Muscle layer of colon (tissue), 2 donors: Measurements from ENCODE around the gene SH3RF3.

Source experiments
- H3K27ac ChIP-seq: one replicate; pipeline ENCODE4 v1.7.0; 2013; ENCODE audit warnings: low read depth, mild to moderate bottlenecking, low read length, moderate library complexity
- H3K27me3 ChIP-seq, 2 donors: one replicate each; pipeline ENCODE4 v1.7.0; 2013; ENCODE audit warnings: low read length in 2 of 2, mild to moderate bottlenecking in 2 of 2; ENCODE audit not compliant: insufficient read depth in 2 of 2, control insufficient read depth in 1 of 2
- H3K36me3 ChIP-seq: one replicate; pipeline ENCODE4 v1.7.0; 2013; ENCODE audit warnings: mild to moderate bottlenecking, low read length; ENCODE audit not compliant: insufficient read depth
- H3K4me1 ChIP-seq: one replicate; pipeline ENCODE4 v1.7.0; 2013; ENCODE audit warnings: mild to moderate bottlenecking, low read length; ENCODE audit not compliant: insufficient read depth
- H3K4me3 ChIP-seq, 2 donors: one replicate each; pipeline ENCODE4 v1.7.0; 2013; ENCODE audit warnings: low read length in 2 of 2, low read depth in 1 of 2, mild to moderate bottlenecking in 1 of 2, moderate library complexity in 1 of 2
- H3K9ac ChIP-seq: one replicate; pipeline ENCODE4 v1.7.0; 2013; ENCODE audit warnings: low read length
- H3K9me3 ChIP-seq: one replicate; pipeline ENCODE4 v1.7.0; 2013; ENCODE audit warnings: mild to moderate bottlenecking, low read length
- donor health status: abdominal sarcoma.
- donor health status: Adenocarcinoma of cecum.

SH3RF3 gene

DNA sequence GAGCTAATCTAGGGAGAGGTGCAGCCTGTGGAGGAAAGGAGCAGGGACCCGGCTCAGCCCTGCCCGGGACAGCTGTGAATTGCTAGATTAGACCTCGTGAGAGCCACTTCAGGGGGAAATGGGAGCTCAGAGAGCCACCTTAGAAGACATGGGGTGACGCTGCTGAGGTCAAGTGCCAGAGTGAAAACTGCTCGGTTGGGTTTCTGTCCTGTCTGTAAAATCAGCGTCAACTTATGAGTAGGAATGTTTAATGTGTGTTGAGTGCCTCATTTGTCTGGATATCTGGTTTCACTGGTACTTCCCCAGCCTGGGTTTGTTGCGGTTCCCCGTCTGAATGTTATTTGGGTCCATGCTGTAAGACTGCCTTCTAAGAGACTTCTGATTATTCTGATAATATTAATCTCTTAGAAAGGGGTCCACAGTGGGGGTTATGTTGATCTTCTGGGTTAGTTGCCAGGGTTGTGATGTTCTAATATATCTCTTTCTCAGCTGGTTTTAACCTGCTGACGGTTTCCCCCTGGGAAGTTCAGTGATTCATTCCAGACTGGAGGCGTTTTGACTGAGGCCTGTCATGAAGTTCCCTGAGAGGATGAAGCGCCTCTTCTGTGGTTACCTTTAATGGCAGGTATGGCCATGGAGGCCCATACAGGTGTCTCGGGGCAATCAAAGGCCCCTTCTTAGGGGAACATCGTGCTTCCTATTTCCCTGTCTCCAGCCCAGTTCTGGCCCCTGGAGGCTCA, 175.9 kb downstream of the SH3RF3 start:
- Histone ChIP-seq H3K27ac (no peak overlapping the region), H3K36me3 (no peaks in the 10 kb centered on the region), H3K9ac (no peak overlapping the region), H3K27me3 (no peaks in the 10 kb centered on the region), H3K4me3 (no peak overlapping the region), H3K4me1 (no peaks in the 10 kb centered on the region), H3K9me3 (no peaks in the 10 kb centered on the region)

GRCh38 chr2:109305490-109306167, 176.6 kb downstream of the SH3RF3 start:
- no peak overlapping the region for H3K4me3 ChIP-seq
- no peaks in the 10 kb centered on the region for H3K27me3 ChIP-seq
- no peaks in the 10 kb centered on the region for H3K36me3 ChIP-seq
- no peak overlapping the region for H3K27ac ChIP-seq
- no peak overlapping the region for H3K9ac ChIP-seq
- no peaks in the 10 kb centered on the region for H3K4me1 ChIP-seq
- H3K9me3 ChIP-seq, result no peaks in the 10 kb centered on the region

- Histone ChIP-seq H3K4me1 (no peaks in the 10 kb centered on the region), H3K27ac (no peak overlapping the region)
Measured at GRCh38 chr2:109306190-109306589, 177.2 kb downstream of the SH3RF3 start.

GRCh38 chr2:109311771-109312170, 182.8 kb downstream of the SH3RF3 start:
- H3K4me3 ChIP-seq, result no peak overlapping the region
- H3K27me3 ChIP-seq, result peaks cover 0 to 4% of the 10 kb centered on the region in 2 donors
- H3K27ac ChIP-seq, result no peak overlapping the region
- H3K4me1 ChIP-seq, result no peaks in the 10 kb centered on the region
- no peaks in the 10 kb centered on the region for H3K36me3 ChIP-seq
- H3K9me3 ChIP-seq, result no peaks in the 10 kb centered on the region
- no peak overlapping the region for H3K9ac ChIP-seq

More at GRCh38 chr2:109306190-109306589, 177.2 kb downstream of the SH3RF3 start:
- H3K36me3 ChIP-seq, result no peaks in the 10 kb centered on the region
- H3K4me3 ChIP-seq, result no peak overlapping the region
- H3K9me3 ChIP-seq, result no peaks in the 10 kb centered on the region
- no peaks in the 10 kb centered on the region for H3K27me3 ChIP-seq
- no peak overlapping the region for H3K9ac ChIP-seq

DNA sequence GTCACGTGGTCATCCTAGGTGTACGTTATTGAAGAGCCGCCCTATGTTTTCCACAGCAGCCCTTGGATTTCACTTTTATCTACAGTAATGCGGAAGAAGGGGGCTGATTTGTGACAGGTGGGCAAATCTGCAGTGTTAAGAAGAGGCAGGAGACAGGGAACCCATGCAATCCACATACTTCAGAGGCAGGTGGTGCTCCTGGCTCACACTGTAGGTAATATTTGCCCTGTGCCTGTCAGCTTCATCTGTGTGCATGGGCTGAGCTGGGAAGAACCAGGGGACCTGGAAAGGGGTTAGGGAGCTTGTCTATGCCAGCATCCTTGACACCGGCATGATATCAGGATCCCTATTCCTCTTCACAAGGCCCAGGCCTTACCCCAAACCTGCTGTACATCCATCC, 183.9 kb downstream of the SH3RF3 start:
- peaks cover 0 to 4% of the 10 kb centered on the region in 2 donors for H3K27me3 ChIP-seq
- no peaks in the 10 kb centered on the region for H3K36me3 ChIP-seq
- H3K27ac ChIP-seq, result no peak overlapping the region
- H3K4me1 ChIP-seq, result no peaks in the 10 kb centered on the region
- no peak overlapping the region for H3K9ac ChIP-seq
- no peak overlapping the region for H3K4me3 ChIP-seq
- no peaks in the 10 kb centered on the region for H3K9me3 ChIP-seq

DNA sequence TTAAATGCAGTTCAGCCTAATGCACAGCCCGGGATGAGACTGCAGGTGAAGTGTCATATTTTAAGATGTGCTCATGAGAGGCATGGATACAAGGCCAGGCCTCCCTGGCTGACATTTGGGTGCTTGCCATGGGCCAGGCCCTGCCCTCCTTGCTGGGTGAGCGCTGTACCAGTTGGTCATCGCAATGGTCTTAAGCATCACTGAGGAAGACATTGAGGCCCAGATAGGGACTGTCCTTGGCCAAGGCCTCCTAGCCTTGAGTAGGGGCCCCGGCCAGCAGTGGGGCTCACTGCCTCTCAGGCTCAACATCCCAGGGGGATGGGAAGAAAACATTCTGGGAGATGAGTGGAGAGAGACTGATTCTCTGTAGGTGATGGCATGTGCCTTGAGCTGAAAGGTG, 184.3 kb downstream of the SH3RF3 start:
- Histone ChIP-seq H3K9ac (no peak overlapping the region), H3K36me3 (no peaks in the 10 kb centered on the region), H3K27me3 (peaks cover 0 to 4% of the 10 kb centered on the region in 2 donors), H3K4me1 (peaks cover 4% of the 10 kb centered on the region), H3K9me3 (no peaks in the 10 kb centered on the region), H3K4me3 (no peak overlapping the region), H3K27ac (no peak overlapping the region)

DNA sequence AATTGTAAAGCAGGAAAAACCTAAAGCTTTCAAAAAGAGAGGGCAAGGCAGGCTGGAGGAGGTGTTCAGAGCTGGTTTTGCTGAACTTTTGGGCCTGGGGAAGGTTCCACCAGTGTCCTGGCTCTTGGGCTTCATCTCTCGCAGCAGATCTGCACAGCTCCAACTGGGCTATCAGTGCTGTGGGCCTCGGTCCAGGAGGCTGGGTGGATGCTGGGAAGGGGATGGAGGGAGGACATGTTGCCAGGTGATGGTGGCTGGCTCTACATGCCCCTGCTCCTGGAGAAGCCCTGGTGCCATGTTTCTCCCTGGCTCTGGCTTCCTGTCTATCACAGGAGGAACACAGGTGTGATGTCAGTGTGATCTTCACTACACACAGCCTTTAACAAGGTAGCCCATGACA, 187.1 kb downstream of the SH3RF3 start:
- no peaks in the 10 kb centered on the region for H3K9me3 ChIP-seq
- H3K27me3 ChIP-seq, result peaks cover 0 to 4% of the 10 kb centered on the region in 2 donors
- H3K27ac ChIP-seq, result no peak overlapping the region
- H3K4me1 ChIP-seq, result peaks cover 19% of the 10 kb centered on the region
- no peak overlapping the region for H3K4me3 ChIP-seq
- H3K9ac ChIP-seq, result no peak overlapping the region
- H3K36me3 ChIP-seq, result no peaks in the 10 kb centered on the region

- H3K27me3 ChIP-seq, result peaks cover 0 to 4% of the 10 kb centered on the region in 2 donors
- H3K27ac ChIP-seq, result no peak overlapping the region
- no peak overlapping the region for H3K9ac ChIP-seq
- no peaks in the 10 kb centered on the region for H3K9me3 ChIP-seq
- no peak overlapping the region for H3K4me3 ChIP-seq
- no peaks in the 10 kb centered on the region for H3K36me3 ChIP-seq
- H3K4me1 ChIP-seq, result peaks cover 30% of the 10 kb centered on the region
Measured at GRCh38 chr2:109317471-109318095, 188.6 kb downstream of the SH3RF3 start.

DNA sequence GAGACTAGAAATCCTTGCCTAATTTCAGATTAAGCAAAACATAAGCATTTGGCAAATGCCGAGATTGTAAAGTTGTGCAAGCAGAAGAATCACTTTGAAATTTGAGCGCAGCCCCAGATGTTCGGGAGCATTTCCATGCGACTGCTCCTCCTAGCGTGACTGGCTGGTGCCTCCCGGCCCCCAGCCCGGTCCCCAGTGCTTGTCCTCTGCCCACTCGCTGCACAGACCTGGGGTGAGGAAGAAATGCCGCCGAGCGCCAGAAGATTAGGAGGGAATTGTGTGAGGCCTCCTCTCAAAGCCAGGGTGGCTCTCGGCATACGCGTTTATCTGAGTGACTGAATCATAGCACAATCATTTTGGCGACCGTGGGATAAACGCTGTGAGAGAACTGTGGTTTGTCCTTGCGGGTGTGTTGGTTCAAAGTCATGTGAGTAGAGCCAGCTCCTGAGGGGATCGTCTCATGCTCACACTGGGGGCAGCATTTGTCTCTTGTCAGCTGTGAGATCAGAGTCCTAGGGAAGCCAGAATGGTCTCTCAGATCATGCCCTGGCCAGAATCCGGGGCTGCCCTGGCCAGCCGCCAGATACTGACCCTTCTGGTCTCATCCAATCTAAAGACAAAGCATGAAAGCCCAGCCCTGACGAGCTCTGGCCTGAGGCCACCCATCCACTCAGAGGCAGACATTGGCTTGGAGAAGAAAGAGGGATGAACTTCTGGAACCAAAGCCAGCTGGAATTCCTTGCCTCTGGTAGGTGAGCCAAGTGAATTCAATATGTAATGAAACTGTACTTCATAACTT, 189.3 kb downstream of the SH3RF3 start:
- no peaks in the 10 kb centered on the region for H3K36me3 ChIP-seq
- H3K27me3 ChIP-seq, result peaks cover 0 to 4% of the 10 kb centered on the region in 2 donors
- H3K4me3 ChIP-seq, result no peak overlapping the region
- no peak overlapping the region for H3K27ac ChIP-seq
- peaks cover 37% of the 10 kb centered on the region for H3K4me1 ChIP-seq
- H3K9me3 ChIP-seq, result no peaks in the 10 kb centered on the region
- H3K9ac ChIP-seq, result no peak overlapping the region

DNA sequence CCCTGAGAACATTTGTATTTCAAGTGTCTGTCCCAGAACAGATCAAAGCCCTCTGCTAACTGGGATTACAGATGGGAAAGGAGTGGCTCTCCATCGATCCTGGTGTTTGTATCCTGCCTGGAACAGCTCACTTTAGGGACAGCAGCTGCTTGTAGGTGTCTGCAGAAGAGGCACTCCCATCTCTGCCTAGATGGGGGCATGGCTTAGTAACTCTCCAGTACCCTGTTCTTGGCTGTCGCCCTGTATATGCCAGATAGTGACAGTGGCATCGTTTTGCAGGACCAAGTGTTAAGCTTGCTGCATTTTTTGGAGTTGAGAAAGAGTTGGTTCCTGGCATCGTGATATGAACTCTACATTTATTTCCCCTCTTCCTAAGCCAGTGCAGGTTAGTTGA, 189.9 kb downstream of the SH3RF3 start:
- Histone ChIP-seq H3K27ac (peak overlapping the region; percentile 50), H3K27me3 (peaks cover 0 to 4% of the 10 kb centered on the region in 2 donors), H3K4me1 (peaks cover 39% of the 10 kb centered on the region), H3K9ac (no peak overlapping the region), H3K4me3 (no peak overlapping the region), H3K36me3 (no peaks in the 10 kb centered on the region), H3K9me3 (no peaks in the 10 kb centered on the region)
